Activated CD8-positive, alpha-beta T cell treated with anti-CD3 and anti-CD28 coated beads for 36 hours (primary cell): Measurements from ENCODE around the gene TTLL12. TPM values are rescaled to one million over a fixed set of nuclear protein-coding genes. Genes with fewer than 3 reads are reported as not detected.

Experiments
- ATAC-seq: fragments of 200-7000 bp; cut with Tn5 transposase; one replicate; pipeline ENCODE4 v1.10.0; 2021; ENCODE audit warnings: mild to moderate bottlenecking, moderate library complexity
- CTCF ChIA-PET: fragments of 350-600 bp; sonication (Branson Sonifier 250); formaldehyde crosslinking; loops from one replicate; lab custom pipeline; 2021; ENCODE audit warnings: antibody characterized with exemption; lab: Charles Lee
- POLR2A ChIA-PET: fragments of 350-600 bp; sonication (Branson Sonifier 250); formaldehyde crosslinking; loops from one replicate; lab custom pipeline; 2021; ENCODE audit warnings: antibody characterized with exemption; lab: Charles Lee
- DNase-seq: peaks from one replicate; pipeline ENCODE4 v3.0.0-alpha.2; 2020
- H3K27ac Mint-ChIP-seq: one replicate; pipeline ENCODE4 v1.8.0; 2021; ENCODE audit warnings: mild to moderate bottlenecking, mixed read lengths
- H3K27me3 Mint-ChIP-seq: one replicate; pipeline ENCODE4 v1.8.0; 2021; ENCODE audit warnings: mixed read lengths
- H3K36me3 Mint-ChIP-seq: one replicate; pipeline ENCODE4 v1.8.0; 2021; ENCODE audit warnings: low read depth, mixed read lengths
- H3K4me1 Mint-ChIP-seq: one replicate; pipeline ENCODE4 v1.8.0; 2021; ENCODE audit warnings: low read depth, mixed read lengths
- H3K4me3 Mint-ChIP-seq: one replicate; pipeline ENCODE4 v1.8.0; 2021; ENCODE audit warnings: mild to moderate bottlenecking, moderate library complexity, mixed read lengths
- H3K9me3 Mint-ChIP-seq: one replicate; pipeline ENCODE4 v1.8.0; 2021; ENCODE audit warnings: mixed read lengths
- CTCF ChIP-seq: fragments of 200-600 bp; IDR thresholded peaks from one replicate; pipeline ENCODE4 v1.8.0; 2022; ENCODE audit warnings: antibody characterized with exemption, mild to moderate bottlenecking
- intact Hi-C: fragments of 100-400 bp; cut with micrococcal nuclease; formaldehyde crosslinking; loops from one replicate; pipeline ENCODE4 v1.10.0; 2022
- total RNA-seq, 2 experiments: library from RNA; stranded (reverse); gene quantifications; one replicate each; pipeline ENCODE4 v1.2.3, GENCODE V29; 2021

The TTLL12 gene
- total RNA-seq, 2 experiments from 2014 or later, result 83.5 to 86.0 TPM

- Mint-ChIP-seq H3K36me3 (no peaks in the 10 kb centered on the region), H3K27me3 (no peaks in the 10 kb centered on the region), H3K27ac (no peak overlapping the region), H3K4me3 (no peak overlapping the region), H3K4me1 (peaks cover 4% of the 10 kb centered on the region), H3K9me3 (no peaks in the 10 kb centered on the region)
- DNase-seq (no peak), ATAC-seq (no peak)
- intact Hi-C loops, result no loop called here
- ChIA-PET CTCF (no interaction called here), POLR2A (no interaction called here)
- no peak for TF ChIP-seq CTCF
These were observed 23.9 kb upstream of the TTLL12 start for GRCh38 chr22:43210631-43211515.

- no peak overlapping the region for H3K27ac Mint-ChIP-seq
- POLR2A ChIA-PET, result interaction anchor here (1.0 kb wide), 1 partner anchor 15 kb away, joined by 3 read pairs; no protein-coding TSS in a partner anchor
- H3K36me3 Mint-ChIP-seq, result no peaks in the 10 kb centered on the region
- no peaks in the 10 kb centered on the region for H3K27me3 Mint-ChIP-seq
- ATAC-seq (no peak), DNase-seq (no peak)
- intact Hi-C loops, result no loop called here
- H3K4me3 Mint-ChIP-seq, result no peak overlapping the region
- CTCF ChIA-PET, result no interaction called here
- no peak for TF ChIP-seq CTCF
- peaks cover 8% of the 10 kb centered on the region for H3K4me1 Mint-ChIP-seq
- H3K9me3 Mint-ChIP-seq, result no peaks in the 10 kb centered on the region
These were observed 23.0 kb upstream of the TTLL12 start for GRCh38 chr22:43209971-43210370.

- intact Hi-C loops, result no loop called here
- CTCF ChIA-PET, result no interaction called here
- H3K27ac Mint-ChIP-seq, result no peak overlapping the region
- H3K9me3 Mint-ChIP-seq, result no peaks in the 10 kb centered on the region
- H3K27me3 Mint-ChIP-seq, result no peaks in the 10 kb centered on the region
- no peak overlapping the region for H3K4me3 Mint-ChIP-seq
- ATAC-seq, result no peak
- H3K36me3 Mint-ChIP-seq, result no peaks in the 10 kb centered on the region
- no peak for TF ChIP-seq CTCF
- POLR2A ChIA-PET, result interaction anchor here (1.0 kb wide), 1 partner anchor 16 kb away, joined by 3 read pairs; no protein-coding TSS in a partner anchor
- DNase-seq, result no peak
- peaks cover 8% of the 10 kb centered on the region for H3K4me1 Mint-ChIP-seq
These were observed 22.6 kb upstream of the TTLL12 start for GRCh38 chr22:43209523-43209890.

- intact Hi-C loops, result no loop called here
- Mint-ChIP-seq H3K9me3 (no peaks in the 10 kb centered on the region), H3K4me3 (no peak overlapping the region), H3K27ac (no peak overlapping the region), H3K4me1 (peaks cover 8% of the 10 kb centered on the region), H3K36me3 (no peaks in the 10 kb centered on the region), H3K27me3 (no peaks in the 10 kb centered on the region)
- ATAC-seq (no peak), DNase-seq (no peak)
- ChIA-PET POLR2A (interaction anchor here (1.0 kb wide), 1 partner anchor 16 kb away, joined by 3 read pairs; no protein-coding TSS in a partner anchor), CTCF (no interaction called here)
- no peak for TF ChIP-seq CTCF
These were observed 22.0 kb upstream of the TTLL12 start for GRCh38 chr22:43208703-43209522.
